ENCODE measurements around the gene MCU. TPM values are rescaled to one million over a fixed set of nuclear protein-coding genes. Genes with fewer than 3 reads are reported as not detected.

Gene MCU
- total and polyA plus RNA-seq, 12 donors: 9.0 to 19.0 (median 14.7) TPM

- intact Hi-C loops (cut with DNase I): no loop called here
- H3K27ac ChIP-seq: no peak overlapping the region
- H3K27me3 ChIP-seq: no peaks in the 10 kb centered on the region
- DNase-seq (no peak), ATAC-seq (no peak)
- no peak for TF ChIP-seq CTCF (IDR thresholded peaks at IDR 0.05)
- H3K36me3 ChIP-seq: peaks cover 0 to 3% (median 0%) of the 10 kb centered on the region in 9 donors
- 88 to 89% methylated on average over 7 of the region's 7 CpGs for WGBS, 2 donors
- no peak overlapping the region for H3K4me3 ChIP-seq
- H3K9me3 ChIP-seq: peaks cover 0 to 5% (median 0%) of the 10 kb centered on the region in 11 donors
- H3K4me1 ChIP-seq: peaks cover 0 to 4% (median 0%) of the 10 kb centered on the region in 9 donors
Measured at GRCh38 chr10:72846238-72846637, 154.3 kb downstream of the MCU start.

GRCh38 chr10:72847681-72848080, 155.7 kb downstream of the MCU start:
- no peak overlapping the region for H3K4me3 ChIP-seq
- DNase-seq (no peak), ATAC-seq (no peak)
- WGBS, 2 donors: 94 to 97% methylated on average over 2 of the region's 2 CpGs
- no peaks in the 10 kb centered on the region for H3K27me3 ChIP-seq
- peaks cover 0 to 5% (median 0%) of the 10 kb centered on the region in 9 donors for H3K36me3 ChIP-seq
- peaks cover 0 to 4% (median 0%) of the 10 kb centered on the region in 9 donors for H3K4me1 ChIP-seq
- TF ChIP-seq CTCF (IDR thresholded peaks at IDR 0.05): no peak
- H3K9me3 ChIP-seq: peaks cover 0 to 10% (median 0%) of the 10 kb centered on the region in 11 donors
- no peak overlapping the region for H3K27ac ChIP-seq
- intact Hi-C loops (cut with DNase I): no loop called here

GRCh38 chr10:72850861-72851260, 158.9 kb downstream of the MCU start:
- ATAC-seq (no peak), DNase-seq (no peak)
- WGBS, 2 donors: 91 to 94% methylated on average over 2 of the region's 2 CpGs
- H3K4me1 ChIP-seq: peaks cover 0 to 4% (median 0%) of the 10 kb centered on the region in 9 donors
- no peak overlapping the region for H3K27ac ChIP-seq
- peaks cover 0 to 5% (median 0%) of the 10 kb centered on the region in 9 donors for H3K36me3 ChIP-seq
- no peak overlapping the region for H3K4me3 ChIP-seq
- TF ChIP-seq CTCF (IDR thresholded peaks at IDR 0.05): no peak
- H3K27me3 ChIP-seq: no peaks in the 10 kb centered on the region
- H3K9me3 ChIP-seq: peaks cover 0 to 15% (median 0%) of the 10 kb centered on the region in 11 donors
- intact Hi-C loops (cut with DNase I): no loop called here

GRCh38 chr10:72851509-72851908, 159.6 kb downstream of the MCU start:
- ATAC-seq: no peak
- DNase-seq: no peak
- intact Hi-C loops (cut with DNase I): no loop called here
- Histone ChIP-seq H3K36me3 (peaks cover 0 to 5% (median 0%) of the 10 kb centered on the region in 9 donors), H3K9me3 (peaks cover 0 to 15% (median 0%) of the 10 kb centered on the region in 11 donors), H3K27me3 (no peaks in the 10 kb centered on the region), H3K4me1 (peaks cover 0 to 4% (median 0%) of the 10 kb centered on the region in 9 donors), H3K27ac (no peak overlapping the region), H3K4me3 (no peak overlapping the region)
- WGBS, 2 donors: 94 to 100% methylated on average over 1 of the region's 1 CpG
- no peak for TF ChIP-seq CTCF (IDR thresholded peaks at IDR 0.05)
